Stimulated activated CD4-positive, alpha-beta T cell treated with anti-CD3 and anti-CD28 coated beads, Interleukin-1b, Interleukin-23, amount 100 ng/mL, for 1 hour (primary cell): ENCODE data around the gene SEMG2.

Experiments used
- DNase-seq, 2 donors: peaks; one replicate each; pipeline ENCODE4 v3.0.0-alpha.2; 2020; ENCODE audit warnings: low read depth in 2 of 2

Gene SEMG2

DNA sequence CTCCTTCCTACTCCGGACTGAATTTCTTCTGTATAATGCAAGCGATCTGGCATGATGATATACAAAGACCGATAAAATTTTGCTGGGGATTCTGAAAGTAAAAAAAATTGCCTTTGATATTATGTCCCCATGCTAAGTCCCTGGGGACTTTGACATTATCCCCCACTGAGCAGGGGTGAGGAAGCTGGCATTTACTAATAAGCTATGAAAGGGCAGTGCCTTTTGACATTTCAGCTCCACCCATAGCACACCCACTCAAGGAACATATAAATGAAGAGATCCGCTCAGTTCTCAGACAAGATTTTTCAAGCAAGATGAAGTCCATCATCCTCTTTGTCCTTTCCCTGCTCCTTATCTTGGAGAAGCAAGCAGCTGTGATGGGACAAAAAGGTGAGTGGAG lies at the start of gene SEMG2:
SEMG2 (plus strand) TSS at position 298 of the 400 bp plus-strand sequence; CDS start at position 315, 17 bp downstream.
- no peak for DNase-seq

DNA sequence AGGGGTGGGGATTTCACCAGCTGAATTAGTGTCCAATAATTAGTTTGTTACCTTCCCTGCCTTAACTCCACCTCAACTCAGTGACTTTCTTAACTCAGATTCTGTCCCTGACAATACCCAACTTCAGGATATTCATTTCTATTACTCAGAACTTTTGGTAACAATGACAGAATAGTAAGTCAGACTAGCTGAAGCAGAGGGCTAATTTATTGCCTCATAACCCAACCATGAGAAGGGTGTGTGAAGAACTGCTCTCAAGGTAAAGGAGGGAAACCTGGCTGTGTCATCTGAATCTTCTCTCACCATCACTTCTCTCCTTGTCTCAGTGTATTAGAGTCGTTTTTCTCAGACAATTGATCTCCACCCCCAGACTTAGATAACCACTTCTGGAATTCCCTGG lies 47.7 kb upstream of the SEMG2 start:
- DNase-seq: no peak

DNA sequence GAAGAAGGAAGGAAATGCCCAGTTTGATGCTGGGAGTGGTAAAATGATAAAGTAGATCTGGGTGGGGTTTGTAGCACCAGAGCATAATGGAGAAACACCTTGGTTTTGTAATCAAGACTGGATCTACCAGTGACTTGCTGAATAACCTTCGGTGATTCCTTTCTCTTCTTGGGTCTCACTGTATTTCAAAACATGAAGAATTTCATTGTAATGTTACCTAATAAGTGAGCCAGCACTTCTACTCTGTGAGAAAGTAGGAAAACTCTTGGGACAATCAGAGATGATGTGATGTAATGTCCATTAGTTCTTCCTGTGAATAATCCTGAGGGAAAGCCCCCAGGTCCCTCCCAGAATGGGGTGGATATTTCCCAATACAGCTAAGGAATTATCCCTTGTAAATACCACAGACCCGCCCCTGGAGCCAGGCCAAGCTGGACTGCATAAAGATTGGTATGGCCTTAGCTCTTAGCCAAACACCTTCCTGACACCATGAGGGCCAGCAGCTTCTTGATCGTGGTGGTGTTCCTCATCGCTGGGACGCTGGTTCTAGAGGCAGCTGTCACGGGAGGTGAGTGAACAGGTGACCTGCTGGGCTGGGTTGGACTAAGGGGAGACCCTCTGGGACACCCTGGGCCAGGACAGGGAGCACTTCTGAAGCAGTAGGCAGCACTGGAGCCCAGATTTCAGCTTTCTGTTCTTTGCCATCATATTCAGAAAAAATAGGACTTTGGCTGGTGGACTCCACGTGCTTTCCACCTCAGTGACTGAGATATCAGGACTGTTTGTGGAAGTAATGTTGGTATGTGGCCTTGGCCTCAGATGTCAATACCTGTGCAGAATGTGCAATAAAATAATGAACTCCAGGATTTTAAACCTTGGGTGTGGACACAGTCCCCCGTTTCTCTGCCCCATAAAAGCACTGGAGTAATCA lies 46.5 kb upstream of the SEMG2 start, which contains the start of gene PI3:
PI3 (plus strand) TSS at position 469 of the 931 bp plus-strand sequence; CDS start at position 490, 21 bp downstream.
- DNase-seq: no peak

GRCh38 chr20:45176526-45177267 lies 44.5 kb upstream of the SEMG2 start:
- DNase-seq: no peak

DNA sequence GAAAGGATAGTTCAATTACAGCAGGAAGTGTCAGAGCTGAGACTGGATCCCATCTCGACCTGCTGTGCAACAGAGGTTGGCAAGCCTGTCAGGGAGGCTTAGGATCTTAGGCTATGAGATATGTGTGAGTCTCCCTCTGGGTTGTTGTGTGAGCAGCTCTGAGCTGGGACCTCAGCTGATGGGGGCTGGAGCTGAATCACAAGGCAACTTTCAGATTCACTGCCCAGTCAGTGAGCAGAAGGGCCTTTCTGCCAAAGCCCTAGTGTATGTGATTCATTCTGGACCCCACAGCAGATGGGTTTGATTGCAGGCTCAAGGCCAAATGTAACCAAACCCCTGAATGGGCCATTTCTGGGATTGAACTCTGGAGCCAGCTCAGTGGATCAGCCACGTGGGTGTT lies 42.0 kb upstream of the SEMG2 start:
- no peak for DNase-seq

- no peak for DNase-seq
Observed at GRCh38 chr20:45181639-45182038, 39.5 kb upstream of the SEMG2 start.

DNA sequence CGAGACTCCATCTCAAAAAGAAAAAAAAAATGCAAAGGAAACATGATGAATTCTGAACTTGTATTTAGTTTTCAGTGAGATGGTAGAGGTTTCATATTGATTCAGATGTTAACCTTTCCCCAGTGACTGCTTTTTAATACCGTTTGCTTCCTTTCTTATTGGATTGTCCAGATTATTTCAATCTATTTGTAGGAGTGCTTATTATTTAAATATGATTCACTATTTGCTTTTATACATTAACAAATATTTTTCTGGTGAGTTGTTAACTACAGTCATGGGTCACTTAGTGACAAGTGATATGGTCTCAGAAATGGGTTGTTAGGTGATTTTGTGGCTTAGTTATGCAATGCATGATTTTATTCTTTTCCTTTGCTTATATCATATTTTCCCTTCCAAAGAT lies 38.1 kb upstream of the SEMG2 start:
- no peak for DNase-seq

- DNase-seq: no peak
Observed at GRCh38 chr20:45187693-45188092, 33.5 kb upstream of the SEMG2 start.

DNA sequence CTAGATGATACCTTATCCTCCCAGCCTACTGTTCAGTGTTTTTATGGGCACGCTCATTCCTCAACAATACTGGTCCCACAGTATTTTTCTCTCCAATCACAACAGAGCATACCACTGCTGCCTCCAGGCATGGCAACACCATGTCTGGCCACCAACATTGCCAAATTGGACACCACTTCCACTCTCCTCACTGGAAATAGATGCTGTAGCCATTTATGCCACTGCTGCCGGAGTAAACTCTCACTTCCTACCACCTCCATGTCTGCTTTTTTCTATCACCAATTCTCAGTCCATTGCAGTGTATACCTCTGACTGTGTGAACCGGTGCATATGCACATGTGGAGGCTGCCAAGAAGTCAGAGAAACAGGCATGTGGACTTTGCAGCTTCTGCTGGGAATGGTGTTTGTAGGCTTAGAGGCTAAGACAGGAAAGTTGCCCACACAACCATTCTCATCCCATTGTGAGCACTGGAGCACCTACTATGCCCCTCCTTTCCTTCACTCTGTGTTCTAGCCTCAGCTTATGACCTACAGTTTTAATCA lies 32.0 kb upstream of the SEMG2 start:
- no peak for DNase-seq

DNA sequence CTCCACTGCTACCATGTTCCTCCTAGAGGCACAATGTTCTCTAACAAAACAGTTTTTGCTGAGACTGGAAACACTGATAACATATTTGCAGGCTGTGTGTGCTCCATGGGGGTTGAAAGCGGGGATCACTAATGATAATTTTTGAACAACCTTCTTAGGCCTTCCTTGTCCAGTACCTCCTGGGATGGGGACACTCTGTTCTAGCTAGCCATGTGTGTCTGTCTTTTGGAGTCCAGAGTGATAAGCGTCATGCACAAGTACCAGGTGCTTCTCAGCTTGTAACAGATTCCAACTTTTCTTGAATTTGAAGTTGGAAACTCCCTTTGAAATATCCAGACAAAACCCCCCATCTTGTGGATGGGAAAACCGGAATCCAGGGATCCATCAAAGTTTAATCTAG lies 31.3 kb upstream of the SEMG2 start:
- DNase-seq: no peak

GRCh38 chr20:45191926-45192325 lies 29.2 kb upstream of the SEMG2 start:
- DNase-seq: no peak

DNA sequence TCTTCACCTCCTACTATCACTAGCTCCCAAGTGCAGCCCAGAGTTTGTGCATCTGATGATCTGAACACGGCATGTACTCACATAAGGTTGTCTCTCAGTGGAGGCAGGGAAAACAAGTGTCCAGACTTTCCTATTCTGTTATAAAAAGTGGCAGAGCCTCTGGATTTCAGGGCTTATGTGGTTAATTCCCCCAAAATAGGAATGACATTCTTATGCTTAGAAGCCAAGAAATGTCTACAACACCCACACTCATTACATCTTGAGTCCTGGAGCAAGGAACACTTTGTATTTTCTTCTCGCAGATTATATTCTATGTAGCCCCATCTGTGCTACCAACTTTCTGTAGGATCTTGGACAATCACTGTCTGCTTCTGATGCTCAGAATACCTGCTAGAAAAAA lies 27.8 kb upstream of the SEMG2 start:
- no peak for DNase-seq

DNA sequence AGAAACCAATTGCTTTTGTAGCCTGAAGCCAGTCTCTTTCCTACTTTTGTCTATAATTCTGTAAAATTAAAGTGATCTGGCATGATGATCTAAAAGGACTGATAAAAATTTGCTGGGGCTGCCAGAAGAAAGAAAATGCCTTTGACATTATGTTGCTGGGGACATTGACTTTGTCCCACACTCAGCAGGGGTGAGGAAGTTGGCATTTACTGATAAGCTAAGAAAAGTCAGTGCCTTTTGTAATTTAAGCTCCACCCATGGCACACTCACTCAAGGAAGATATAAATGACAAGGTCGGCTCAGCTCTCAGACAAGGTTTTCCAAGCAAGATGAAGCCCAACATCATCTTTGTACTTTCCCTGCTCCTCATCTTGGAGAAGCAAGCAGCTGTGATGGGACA lies 14.4 kb upstream of the SEMG2 start, which contains the start of gene SEMG1:
SEMG1 (plus strand) TSS at position 309 of the 400 bp plus-strand sequence; CDS start at position 330, 21 bp downstream.
- DNase-seq: no peak

- no peak for DNase-seq
Observed at GRCh38 chr20:45209924-45210323, 11.2 kb upstream of the SEMG2 start.

- DNase-seq: no peak
Observed at GRCh38 chr20:45211569-45212474, 9.4 kb upstream of the SEMG2 start.

- no peak for DNase-seq
Observed at GRCh38 chr20:45212836-45213235, 8.3 kb upstream of the SEMG2 start.

GRCh38 chr20:45218124-45218523 lies 3.0 kb upstream of the SEMG2 start:
- no peak for DNase-seq

DNA sequence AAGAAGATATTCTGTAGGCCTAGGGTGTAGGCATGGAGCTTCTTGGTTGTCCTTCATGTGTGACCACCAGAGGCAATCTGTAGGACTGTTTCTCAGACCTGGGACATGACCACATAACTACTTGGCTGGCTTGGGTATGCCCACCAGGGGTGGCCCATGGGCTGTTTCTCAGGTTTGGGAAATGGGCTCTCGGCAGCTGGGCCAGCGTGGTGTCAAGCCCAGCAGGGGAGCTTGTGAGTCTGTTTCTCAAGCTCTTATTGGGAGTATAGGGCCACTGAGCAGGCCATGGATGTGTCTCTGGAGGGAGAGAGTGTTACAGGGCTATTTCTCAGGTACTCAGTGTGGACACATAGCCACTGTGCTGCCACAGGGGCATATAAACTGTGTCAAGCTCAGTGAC lies 2.5 kb upstream of the SEMG2 start:
- DNase-seq: no peak

- DNase-seq: no peak
Observed at GRCh38 chr20:45223136-45223535, 2.0 kb downstream of the SEMG2 start.

- DNase-seq: no peak
Observed at GRCh38 chr20:45226287-45226686, 5.1 kb downstream of the SEMG2 start.
